ENCODE data around the gene GOLIM4.

GOLIM4 gene

DNA sequence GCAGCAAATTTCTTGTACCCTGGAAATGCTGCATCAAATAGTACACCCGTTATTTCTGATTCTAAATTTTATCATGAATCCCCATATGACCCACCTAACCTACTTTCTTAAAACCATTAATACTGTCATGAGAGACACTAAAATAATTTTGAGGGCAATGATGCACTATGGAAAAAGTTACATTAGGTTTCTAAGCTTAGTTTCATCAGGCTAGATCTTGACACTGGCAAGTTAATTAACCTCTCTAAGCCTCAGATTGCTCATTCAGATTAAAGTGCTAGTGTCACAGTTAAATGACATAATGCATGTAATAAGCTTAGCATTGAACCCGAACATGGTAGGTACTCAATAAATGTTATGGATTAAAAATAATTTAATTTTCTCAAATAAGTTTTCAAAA lies 8.2 kb downstream of the GOLIM4 start:
- in situ Hi-C loops (cut with MboI; ENCODE audit: low sequenced_read_pairs, unreplicated experiment) = no loop called here
- TF ChIP-seq CTCF (IDR thresholded peaks at IDR 0.05; ENCODE audit: borderline replicate concordance, control extremely low read depth, extremely low read depth, insufficient read depth, missing control alignments) = no peak
- DNase-seq (ENCODE audit: low spot score) = no peak

- no peak for TF ChIP-seq CTCF (IDR thresholded peaks at IDR 0.05; ENCODE audit: borderline replicate concordance, control extremely low read depth, extremely low read depth, insufficient read depth, missing control alignments)
- in situ Hi-C loops (cut with MboI; ENCODE audit: low sequenced_read_pairs, unreplicated experiment) = no loop called here
- no peak for DNase-seq (ENCODE audit: low spot score)
Measured at GRCh38 chr3:168086541-168087260, 9.0 kb downstream of the GOLIM4 start.

DNA sequence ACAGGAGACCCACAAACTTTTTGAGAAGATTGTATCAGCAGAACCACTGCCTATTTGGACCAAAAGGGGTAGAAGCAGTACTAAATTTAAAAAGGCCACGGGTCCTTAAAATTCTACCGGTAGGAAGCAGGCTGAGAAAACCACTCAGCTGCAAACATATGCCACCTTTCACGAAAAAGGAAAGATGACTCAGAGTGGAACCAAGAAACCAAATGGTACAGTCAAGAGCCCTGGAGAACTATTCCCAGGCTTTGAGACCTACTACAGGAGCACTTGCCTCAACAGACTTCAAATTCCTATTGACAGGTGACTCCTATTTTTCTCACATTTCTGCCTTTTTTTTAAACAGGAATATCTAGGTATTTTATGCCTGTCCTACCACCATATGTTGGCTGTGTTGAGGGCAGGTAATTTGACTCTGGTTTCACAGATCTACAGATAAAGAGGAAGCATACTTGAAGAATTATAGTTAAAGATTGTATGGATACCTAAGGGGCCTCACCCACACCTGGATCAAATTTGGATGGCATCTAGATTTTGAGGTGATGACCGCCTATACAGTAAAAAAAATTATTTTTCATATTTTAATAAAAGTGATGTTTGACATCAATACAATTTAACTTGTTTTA lies 10.1 kb downstream of the GOLIM4 start:
- no peak for DNase-seq (ENCODE audit: low spot score)
- in situ Hi-C loops (cut with MboI; ENCODE audit: low sequenced_read_pairs, unreplicated experiment) = no loop called here
- TF ChIP-seq CTCF (IDR thresholded peaks at IDR 0.05; ENCODE audit: borderline replicate concordance, control extremely low read depth, extremely low read depth, insufficient read depth, missing control alignments) = no peak

- in situ Hi-C loops (cut with MboI; ENCODE audit: low sequenced_read_pairs, unreplicated experiment) = no loop called here
- no peak for TF ChIP-seq CTCF (IDR thresholded peaks at IDR 0.05; ENCODE audit: borderline replicate concordance, control extremely low read depth, extremely low read depth, insufficient read depth, missing control alignments)
- no peak for DNase-seq (ENCODE audit: low spot score)
Measured at GRCh38 chr3:168083906-168084305, 11.8 kb downstream of the GOLIM4 start.

DNA sequence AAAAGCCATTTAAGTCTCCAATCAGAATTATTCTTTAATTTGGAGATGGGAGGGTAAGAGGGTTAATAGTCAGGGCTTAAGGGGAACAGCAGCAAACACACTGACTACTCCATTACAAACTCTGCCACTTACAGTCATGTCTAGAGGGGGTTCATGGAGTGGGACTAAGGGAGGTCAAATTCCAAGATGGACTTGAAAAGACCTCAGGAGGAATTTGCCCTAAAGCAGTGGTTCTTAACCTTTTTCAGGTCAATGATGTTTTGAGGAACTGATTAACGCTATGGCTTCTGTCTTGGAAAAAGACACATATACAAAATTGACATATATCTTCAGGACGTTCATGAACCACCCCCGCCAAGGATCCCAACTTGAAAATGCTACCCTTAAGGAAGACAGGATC lies 13.9 kb downstream of the GOLIM4 start:
- no peak for DNase-seq (ENCODE audit: low spot score)
- TF ChIP-seq CTCF (IDR thresholded peaks at IDR 0.05; ENCODE audit: borderline replicate concordance, control extremely low read depth, extremely low read depth, insufficient read depth, missing control alignments) = no peak
- in situ Hi-C loops (cut with MboI; ENCODE audit: low sequenced_read_pairs, unreplicated experiment) = no loop called here

GRCh38 chr3:168081171-168081771 lies 14.5 kb downstream of the GOLIM4 start:
- in situ Hi-C loops (cut with MboI; ENCODE audit: low sequenced_read_pairs, unreplicated experiment) = no loop called here
- no peak for DNase-seq (ENCODE audit: low spot score)
- TF ChIP-seq CTCF (IDR thresholded peaks at IDR 0.05; ENCODE audit: borderline replicate concordance, control extremely low read depth, extremely low read depth, insufficient read depth, missing control alignments) = no peak
